Measurements from ENCODE around the gene ELMO1.

ELMO1 gene

GRCh38 chr7:37405603-37406122 lies 43.0 kb downstream of the ELMO1 start:
- DNase-seq, result no peak

- no peak for DNase-seq
Observed at GRCh38 chr7:37405128-37405527, 43.5 kb downstream of the ELMO1 start.

- no peak for DNase-seq
Observed at GRCh38 chr7:37399876-37400421, 48.7 kb downstream of the ELMO1 start.

- no peak for DNase-seq
Observed at GRCh38 chr7:37398403-37398802, 50.3 kb downstream of the ELMO1 start.

GRCh38 chr7:37395618-37396259 lies 52.9 kb downstream of the ELMO1 start:
- DNase-seq, result no peak

GRCh38 chr7:37394158-37394557 lies 54.5 kb downstream of the ELMO1 start:
- no peak for DNase-seq

- no peak for DNase-seq
Observed at GRCh38 chr7:37393476-37393875, 55.2 kb downstream of the ELMO1 start.

GRCh38 chr7:37392673-37393017 lies 56.0 kb downstream of the ELMO1 start:
- no peak for DNase-seq

GRCh38 chr7:37391791-37392672 lies 56.6 kb downstream of the ELMO1 start:
- DNase-seq, result no peak

- no peak for DNase-seq
Observed at GRCh38 chr7:37390114-37390513, 58.5 kb downstream of the ELMO1 start.

GRCh38 chr7:37388811-37389210 lies 59.9 kb downstream of the ELMO1 start:
- no peak for DNase-seq

GRCh38 chr7:37385787-37386186 lies 62.9 kb downstream of the ELMO1 start:
- no peak for DNase-seq

GRCh38 chr7:37382546-37383088 lies 66.0 kb downstream of the ELMO1 start:
- DNase-seq, result no peak

- DNase-seq, result no peak
Observed at GRCh38 chr7:37380831-37381230, 67.8 kb downstream of the ELMO1 start.

GRCh38 chr7:37379546-37380277 lies 69.0 kb downstream of the ELMO1 start:
- no peak for DNase-seq

GRCh38 chr7:37377231-37377630 lies 71.4 kb downstream of the ELMO1 start:
- DNase-seq, result no peak

GRCh38 chr7:37376386-37376785 lies 72.3 kb downstream of the ELMO1 start:
- no peak for DNase-seq

- DNase-seq, result no peak
Observed at GRCh38 chr7:37372750-37373149, 75.9 kb downstream of the ELMO1 start.

- no peak for DNase-seq
Observed at GRCh38 chr7:37371755-37372154, 76.9 kb downstream of the ELMO1 start.

GRCh38 chr7:37369906-37370305 lies 78.8 kb downstream of the ELMO1 start:
- DNase-seq, result no peak

- DNase-seq, result no peak
Observed at GRCh38 chr7:37368540-37368939, 80.1 kb downstream of the ELMO1 start.

- no peak for DNase-seq
Observed at GRCh38 chr7:37367010-37367409, 81.7 kb downstream of the ELMO1 start.

- no peak for DNase-seq
Observed at GRCh38 chr7:37366445-37366844, 82.2 kb downstream of the ELMO1 start.
